Measurements from ENCODE around the gene EPS8L3.

Gene EPS8L3

GRCh38 chr1:109782927-109783326, 19.2 kb upstream of the EPS8L3 start:
- DNase-seq (ENCODE audit: insufficient read length, low spot score): no peak
- TF ChIP-seq CTCF (IDR thresholded peaks at IDR 0.05; ENCODE audit: insufficient read depth, missing control alignments): no peak
- FAIRE-seq: no peak

DNA sequence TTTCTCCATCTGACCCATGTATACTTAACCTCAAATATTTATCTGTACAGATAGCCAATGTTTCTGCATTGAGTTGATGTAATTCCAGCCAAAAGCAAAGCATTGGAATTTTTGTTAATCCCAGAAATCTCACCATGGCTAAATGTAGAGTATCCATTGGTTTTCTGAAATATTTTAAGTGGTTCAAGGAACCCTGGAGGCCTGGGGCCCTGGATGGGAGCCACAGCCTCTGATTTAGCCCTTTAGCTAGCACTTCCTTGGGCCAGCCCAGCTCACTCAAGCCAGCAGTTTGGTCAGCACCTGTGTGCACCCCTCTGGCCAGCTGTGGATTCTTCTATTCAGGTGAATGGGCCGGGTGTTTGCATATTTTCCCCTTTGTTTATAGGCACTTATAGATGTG, 18.8 kb upstream of the EPS8L3 start:
- DNase-seq (ENCODE audit: insufficient read length, low spot score): no peak
- FAIRE-seq: no peak
- no peak for TF ChIP-seq CTCF (IDR thresholded peaks at IDR 0.05; ENCODE audit: insufficient read depth, missing control alignments)

DNA sequence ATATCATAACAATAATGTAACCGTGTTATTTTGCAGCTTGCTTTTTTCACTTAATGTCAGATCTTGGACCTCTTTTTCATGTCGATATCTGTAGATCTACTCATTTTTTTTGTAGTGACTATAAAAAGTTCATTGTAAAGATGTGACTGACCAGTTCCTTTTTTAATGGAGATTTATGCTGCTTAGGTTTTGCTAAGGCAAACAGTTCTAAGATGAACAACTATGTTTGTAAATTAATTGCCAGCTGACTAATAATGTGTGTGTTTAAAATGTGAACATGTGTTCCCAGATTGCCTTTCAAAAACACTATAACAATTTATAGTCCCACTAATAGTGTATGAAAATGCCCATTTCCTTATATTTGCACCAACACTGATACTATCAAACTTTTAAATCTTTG, 18.1 kb upstream of the EPS8L3 start:
- FAIRE-seq: no peak
- DNase-seq (ENCODE audit: insufficient read length, low spot score): no peak
- no peak for TF ChIP-seq CTCF (IDR thresholded peaks at IDR 0.05; ENCODE audit: insufficient read depth, missing control alignments)

DNA sequence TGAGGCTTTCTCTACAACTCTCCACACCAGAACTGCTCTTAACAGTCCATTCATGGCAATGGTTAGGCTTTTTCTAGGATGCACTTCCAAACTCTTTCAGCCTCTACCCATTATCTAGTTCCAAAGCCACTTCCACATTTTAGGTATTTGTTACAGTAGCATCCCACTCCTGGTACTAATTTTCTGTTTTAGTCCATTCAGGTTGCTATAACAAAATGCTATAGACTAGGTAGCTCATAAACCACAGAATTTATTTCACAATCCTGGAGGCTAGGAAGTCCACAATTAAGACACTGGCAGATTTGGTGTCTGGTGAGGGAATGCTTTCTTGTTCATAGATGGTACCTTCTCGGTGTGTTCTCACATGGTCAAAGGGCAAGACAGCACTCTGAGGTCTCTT, 17.3 kb upstream of the EPS8L3 start:
- no peak for TF ChIP-seq CTCF (IDR thresholded peaks at IDR 0.05; ENCODE audit: insufficient read depth, missing control alignments)
- FAIRE-seq (no peak), DNase-seq (ENCODE audit: insufficient read length, low spot score) (no peak)

DNA sequence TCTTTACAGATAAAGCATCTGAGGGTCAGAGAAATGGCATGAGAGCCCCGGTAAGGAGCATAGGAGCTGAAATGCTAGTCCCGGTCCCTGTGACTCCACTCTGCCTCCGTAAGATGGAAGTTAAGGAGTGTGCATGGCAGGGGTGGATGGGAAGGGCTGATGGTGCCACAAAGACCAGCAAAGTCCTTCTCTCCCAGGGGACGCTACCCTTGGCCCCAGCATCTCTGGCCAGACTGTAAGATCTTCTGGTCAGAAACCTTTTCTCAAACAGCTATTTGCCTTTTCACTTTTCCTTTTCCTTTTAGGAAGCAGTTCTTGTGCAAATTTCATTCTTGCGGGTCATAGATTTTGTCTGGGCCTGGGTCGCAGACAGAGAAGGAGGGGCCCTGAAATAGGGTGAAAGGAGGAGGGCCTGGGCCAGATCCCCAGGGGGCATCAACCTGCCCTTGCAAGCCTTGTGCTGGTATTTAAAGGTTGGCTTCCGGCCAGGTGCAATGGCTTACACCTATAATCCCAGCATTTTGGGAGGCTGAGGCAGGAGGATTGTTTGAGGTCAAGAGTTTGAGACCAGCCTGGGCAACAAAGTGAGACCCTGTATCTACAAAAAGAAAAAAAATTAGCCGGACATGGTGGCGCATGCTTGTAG, 14.4 kb upstream of the EPS8L3 start:
- no peak for TF ChIP-seq CTCF (IDR thresholded peaks at IDR 0.05; ENCODE audit: insufficient read depth, missing control alignments)
- FAIRE-seq: no peak

DNA sequence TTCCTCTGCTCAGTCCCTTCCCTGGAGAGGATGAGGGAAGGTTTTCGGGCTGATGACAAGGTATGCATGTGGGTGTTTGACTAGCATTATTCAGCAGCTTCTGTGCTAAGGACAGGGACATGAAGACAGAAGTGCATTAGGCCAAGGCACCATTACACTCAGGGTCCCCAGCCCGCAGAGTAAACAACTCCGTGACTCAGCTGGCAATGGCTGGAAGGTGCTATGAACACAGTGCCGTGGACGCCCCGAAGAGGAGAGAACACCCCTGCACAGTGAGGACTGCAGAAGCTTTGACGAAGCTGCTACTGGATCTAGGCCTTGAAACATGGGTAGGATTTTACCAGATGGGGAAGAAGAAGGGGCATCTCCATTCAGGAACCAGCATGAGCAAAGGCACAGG, 13.7 kb upstream of the EPS8L3 start:
- DNase-seq (ENCODE audit: insufficient read length, low spot score) (no peak), FAIRE-seq (no peak)
- TF ChIP-seq CTCF (IDR thresholded peaks at IDR 0.05; ENCODE audit: insufficient read depth, missing control alignments): no peak

More for the DNA sequence above, 14.4 kb upstream of the EPS8L3 start:
- DNase-seq (ENCODE audit: insufficient read length, low spot score): no peak

DNA sequence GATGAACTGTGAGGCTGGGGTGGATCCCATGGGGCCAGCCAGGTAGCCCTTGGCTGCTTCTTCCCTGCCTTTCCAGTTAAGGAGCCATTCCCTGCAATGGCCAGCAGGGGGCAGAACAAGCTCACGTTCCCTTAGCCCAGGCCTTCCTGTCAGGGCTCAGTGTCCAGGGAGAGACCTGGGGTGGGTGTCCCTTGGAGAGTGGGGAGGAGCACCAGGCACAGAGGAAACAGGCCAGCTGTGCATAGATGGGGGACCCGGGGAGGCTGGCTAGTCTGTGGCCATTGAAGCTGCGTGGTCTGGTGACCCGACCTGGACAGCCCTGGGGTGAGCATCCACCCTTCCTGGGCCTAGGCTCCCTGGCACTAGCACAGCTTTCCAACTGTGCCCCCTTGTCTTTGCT, 13.2 kb upstream of the EPS8L3 start:
- DNase-seq (ENCODE audit: insufficient read length, low spot score) (peak; percentile 72), FAIRE-seq (no peak)
- peak; percentile 97 for TF ChIP-seq CTCF (IDR thresholded peaks at IDR 0.05; ENCODE audit: insufficient read depth, missing control alignments)

Data from D721Med (cell line).